ENCODE data around the gene RBFOX2. TPM values are rescaled to one million over a fixed set of nuclear protein-coding genes. Genes with fewer than 3 reads are reported as not detected.
"Not testable (repeated sequence)": the region's sequence is repeated elsewhere in the genome, so short reads cannot be mapped to it uniquely, and the experiment has no call there.

RBFOX2 gene
- total and polyA plus RNA-seq, 4 donors, result 29.9 to 152 (median 80.0) TPM

- DNase-seq, result no peak
- no peaks in the 10 kb centered on the region for H3K4me1 ChIP-seq (ENCODE audit: control insufficient read depth in 1 of 2, insufficient read depth in 2 of 2, low read length in 2 of 2)
- WGBS, 2 donors, result 26 to 41% methylated on average over 7 of the region's 7 CpGs
- intact Hi-C loops (cut with DNase I), result no loop called here
- H3K9me3 ChIP-seq (ENCODE audit: control insufficient read depth, low read length), result no peaks in the 10 kb centered on the region
- no peaks in the 10 kb centered on the region for H3K36me3 ChIP-seq (ENCODE audit: control insufficient read depth in 1 of 2, insufficient read depth in 2 of 2, low read length in 1 of 2)
- H3K27ac ChIP-seq (ENCODE audit: low read depth in 1 of 2, low read length in 2 of 2), result no peak overlapping the region
- H3K4me3 ChIP-seq (ENCODE audit: low read length in 2 of 2), result no peak overlapping the region
- no peak for ATAC-seq (ENCODE audit: low FRiP score)
- no peaks in the 10 kb centered on the region for H3K27me3 ChIP-seq (ENCODE audit: control insufficient read depth in 1 of 2, insufficient read depth in 2 of 2, low read length in 1 of 2)
Observed at GRCh38 chr22:35708453-35708852, 320.2 kb downstream of the RBFOX2 start.

- Histone ChIP-seq H3K27me3 (ENCODE audit: control insufficient read depth in 1 of 2, insufficient read depth in 2 of 2, low read length in 1 of 2) (no peaks in the 10 kb centered on the region), H3K9me3 (ENCODE audit: control insufficient read depth, low read length) (no peaks in the 10 kb centered on the region), H3K36me3 (ENCODE audit: control insufficient read depth in 1 of 2, insufficient read depth in 2 of 2, low read length in 1 of 2) (no peaks in the 10 kb centered on the region), H3K27ac (ENCODE audit: low read depth in 1 of 2, low read length in 2 of 2) (no peak overlapping the region), H3K4me3 (ENCODE audit: low read length in 2 of 2) (no peak overlapping the region), H3K4me1 (ENCODE audit: control insufficient read depth in 1 of 2, insufficient read depth in 2 of 2, low read length in 2 of 2) (no peaks in the 10 kb centered on the region)
- DNase-seq, result no peak
- ATAC-seq (ENCODE audit: low FRiP score), result no peak
- 92 to 94% methylated on average over 3 of the region's 3 CpGs for WGBS, 2 donors
- intact Hi-C loops (cut with DNase I), result no loop called here
Observed at GRCh38 chr22:35705141-35705540, 323.5 kb downstream of the RBFOX2 start.

- no peaks in the 10 kb centered on the region for H3K9me3 ChIP-seq (ENCODE audit: control insufficient read depth, low read length)
- no peak for ATAC-seq (ENCODE audit: low FRiP score)
- intact Hi-C loops (cut with DNase I), result no loop called here
- H3K36me3 ChIP-seq (ENCODE audit: control insufficient read depth in 1 of 2, insufficient read depth in 2 of 2, low read length in 1 of 2), result no peaks in the 10 kb centered on the region
- WGBS, 2 donors, result 71 to 78% methylated on average over 7 of the region's 7 CpGs
- no peak for DNase-seq
- no peak overlapping the region for H3K4me3 ChIP-seq (ENCODE audit: low read length in 2 of 2)
- no peaks in the 10 kb centered on the region for H3K4me1 ChIP-seq (ENCODE audit: control insufficient read depth in 1 of 2, insufficient read depth in 2 of 2, low read length in 2 of 2)
- H3K27me3 ChIP-seq (ENCODE audit: control insufficient read depth in 1 of 2, insufficient read depth in 2 of 2, low read length in 1 of 2), result no peaks in the 10 kb centered on the region
- no peak overlapping the region for H3K27ac ChIP-seq (ENCODE audit: low read depth in 1 of 2, low read length in 2 of 2)
Observed at GRCh38 chr22:35703861-35704584, 324.6 kb downstream of the RBFOX2 start.

- H3K27ac ChIP-seq (ENCODE audit: low read depth in 1 of 2, low read length in 2 of 2); DNase-seq; intact Hi-C loops (cut with DNase I); H3K27me3 ChIP-seq (ENCODE audit: control insufficient read depth in 1 of 2, insufficient read depth in 2 of 2, low read length in 1 of 2); H3K4me1 ChIP-seq (ENCODE audit: control insufficient read depth in 1 of 2, insufficient read depth in 2 of 2, low read length in 2 of 2); H3K4me3 ChIP-seq (ENCODE audit: low read length in 2 of 2); H3K36me3 ChIP-seq (ENCODE audit: control insufficient read depth in 1 of 2, insufficient read depth in 2 of 2, low read length in 1 of 2); H3K9me3 ChIP-seq (ENCODE audit: control insufficient read depth, low read length); ATAC-seq (ENCODE audit: low FRiP score): not testable (repeated sequence)
- 71 to 72% methylated on average over 6 of the region's 6 CpGs for WGBS, 2 donors
Observed at GRCh38 chr22:35699852-35700251, 328.8 kb downstream of the RBFOX2 start.

- 72 to 75% methylated on average over 14 of the region's 14 CpGs for WGBS, 2 donors
- H3K4me1 ChIP-seq (ENCODE audit: control insufficient read depth in 1 of 2, insufficient read depth in 2 of 2, low read length in 2 of 2), result no peaks in the 10 kb centered on the region
- intact Hi-C loops (cut with DNase I), result no loop called here
- no peaks in the 10 kb centered on the region for H3K9me3 ChIP-seq (ENCODE audit: control insufficient read depth, low read length)
- H3K4me3 ChIP-seq (ENCODE audit: low read length in 2 of 2), result no peak overlapping the region
- H3K36me3 ChIP-seq (ENCODE audit: control insufficient read depth in 1 of 2, insufficient read depth in 2 of 2, low read length in 1 of 2), result no peaks in the 10 kb centered on the region
- ATAC-seq (ENCODE audit: low FRiP score) (no peak), DNase-seq (no peak)
- H3K27ac ChIP-seq (ENCODE audit: low read depth in 1 of 2, low read length in 2 of 2), result no peak overlapping the region
- no peaks in the 10 kb centered on the region for H3K27me3 ChIP-seq (ENCODE audit: control insufficient read depth in 1 of 2, insufficient read depth in 2 of 2, low read length in 1 of 2)
Observed at GRCh38 chr22:35697142-35697541, 331.5 kb downstream of the RBFOX2 start.

GRCh38 chr22:35695202-35695601, 333.4 kb downstream of the RBFOX2 start:
- no peak for ATAC-seq (ENCODE audit: low FRiP score)
- no peak for DNase-seq
- no peak overlapping the region for H3K27ac ChIP-seq (ENCODE audit: low read depth in 1 of 2, low read length in 2 of 2)
- intact Hi-C loops (cut with DNase I), result no loop called here
- no peaks in the 10 kb centered on the region for H3K4me1 ChIP-seq (ENCODE audit: control insufficient read depth in 1 of 2, insufficient read depth in 2 of 2, low read length in 2 of 2)
- H3K27me3 ChIP-seq (ENCODE audit: control insufficient read depth in 1 of 2, insufficient read depth in 2 of 2, low read length in 1 of 2), result no peaks in the 10 kb centered on the region
- no peaks in the 10 kb centered on the region for H3K9me3 ChIP-seq (ENCODE audit: control insufficient read depth, low read length)
- no peak overlapping the region for H3K4me3 ChIP-seq (ENCODE audit: low read length in 2 of 2)
- WGBS, 2 donors, result 82 to 85% methylated on average over 13 of the region's 13 CpGs
- no peaks in the 10 kb centered on the region for H3K36me3 ChIP-seq (ENCODE audit: control insufficient read depth in 1 of 2, insufficient read depth in 2 of 2, low read length in 1 of 2)

GRCh38 chr22:35690001-35690400, 338.6 kb downstream of the RBFOX2 start:
- WGBS, 2 donors, result 55 to 70% methylated on average over 1 of the region's 1 CpG
- H3K9me3 ChIP-seq (ENCODE audit: control insufficient read depth, low read length), result peaks cover 1% of the 10 kb centered on the region
- H3K27ac ChIP-seq (ENCODE audit: low read depth in 1 of 2, low read length in 2 of 2), result no peak overlapping the region
- intact Hi-C loops (cut with DNase I), result no loop called here
- ATAC-seq (ENCODE audit: low FRiP score), result no peak
- no peaks in the 10 kb centered on the region for H3K4me1 ChIP-seq (ENCODE audit: control insufficient read depth in 1 of 2, insufficient read depth in 2 of 2, low read length in 2 of 2)
- no peaks in the 10 kb centered on the region for H3K36me3 ChIP-seq (ENCODE audit: control insufficient read depth in 1 of 2, insufficient read depth in 2 of 2, low read length in 1 of 2)
- no peak for DNase-seq
- no peak overlapping the region for H3K4me3 ChIP-seq (ENCODE audit: low read length in 2 of 2)
- no peaks in the 10 kb centered on the region for H3K27me3 ChIP-seq (ENCODE audit: control insufficient read depth in 1 of 2, insufficient read depth in 2 of 2, low read length in 1 of 2)

GRCh38 chr22:35688913-35689675, 339.5 kb downstream of the RBFOX2 start:
- Histone ChIP-seq H3K4me1 (ENCODE audit: control insufficient read depth in 1 of 2, insufficient read depth in 2 of 2, low read length in 2 of 2) (no peaks in the 10 kb centered on the region), H3K9me3 (ENCODE audit: control insufficient read depth, low read length) (peaks cover 1% of the 10 kb centered on the region), H3K27ac (ENCODE audit: low read depth in 1 of 2, low read length in 2 of 2) (no peak overlapping the region), H3K4me3 (ENCODE audit: low read length in 2 of 2) (no peak overlapping the region), H3K27me3 (ENCODE audit: control insufficient read depth in 1 of 2, insufficient read depth in 2 of 2, low read length in 1 of 2) (no peaks in the 10 kb centered on the region), H3K36me3 (ENCODE audit: control insufficient read depth in 1 of 2, insufficient read depth in 2 of 2, low read length in 1 of 2) (no peaks in the 10 kb centered on the region)
- intact Hi-C loops (cut with DNase I), result no loop called here
- ATAC-seq (ENCODE audit: low FRiP score), result no peak
- DNase-seq, result no peak
- 84% methylated on average over 10 of the region's 10 CpGs for WGBS, 2 donors

Measured in aorta (tissue), 5 donors.